EL (cell line): Measurements from ENCODE around the gene TLCD1.

Experiments used
- DNase-seq: peaks from one replicate; pipeline ENCODE4 v3.0.0-alpha.2; 2016

The TLCD1 gene, protein sequence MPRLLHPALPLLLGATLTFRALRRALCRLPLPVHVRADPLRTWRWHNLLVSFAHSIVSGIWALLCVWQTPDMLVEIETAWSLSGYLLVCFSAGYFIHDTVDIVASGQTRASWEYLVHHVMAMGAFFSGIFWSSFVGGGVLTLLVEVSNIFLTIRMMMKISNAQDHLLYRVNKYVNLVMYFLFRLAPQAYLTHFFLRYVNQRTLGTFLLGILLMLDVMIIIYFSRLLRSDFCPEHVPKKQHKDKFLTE

DNA sequence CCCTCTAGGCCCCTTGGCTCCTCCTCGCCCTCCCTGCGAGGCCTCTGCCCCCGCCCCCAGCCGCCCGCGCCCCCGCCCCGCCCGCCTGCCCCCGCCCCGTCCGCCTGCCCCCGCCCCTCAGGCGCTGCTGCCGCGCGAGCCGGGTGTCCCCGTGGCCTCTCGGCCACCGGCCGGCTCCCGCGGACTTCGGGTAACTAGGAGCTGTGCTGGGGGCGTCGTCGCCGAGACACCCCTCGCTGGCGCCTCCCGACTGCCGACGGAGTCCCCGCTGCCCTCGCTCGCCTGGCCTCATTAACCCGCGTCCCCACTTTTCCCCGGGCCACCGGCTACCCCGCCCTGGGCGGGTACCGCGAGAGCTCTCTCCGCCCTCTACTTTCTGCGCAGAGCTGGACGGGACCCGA is at the start of gene TLCD1:
Gene TLCD1 (minus strand): TSS at position 8 of the 401 bp plus-strand sequence. CDS start 136 bp downstream, outside the sequence.
- DNase-seq: peak; percentile 75

DNA sequence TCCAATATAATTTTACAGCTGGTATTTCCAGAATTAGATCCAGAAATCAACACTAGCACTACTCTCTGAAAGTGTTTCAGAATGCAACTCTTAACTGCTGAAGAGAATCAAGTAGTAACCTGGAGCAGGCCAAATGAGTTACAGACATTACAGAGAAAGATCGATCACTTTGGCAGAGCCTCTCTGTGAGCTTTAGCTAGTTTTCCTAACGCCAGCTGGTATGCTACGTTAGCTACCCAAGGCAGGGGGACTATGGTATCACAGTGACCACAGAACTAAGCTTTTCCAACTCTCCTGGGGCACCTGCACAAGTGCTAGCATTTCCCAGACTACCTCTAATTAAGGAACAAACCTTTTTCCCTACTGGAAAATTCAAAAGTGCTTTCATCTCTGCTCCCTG is 48.2 kb upstream of the TLCD1 start:
- DNase-seq: no peak

GRCh38 chr17:28773736-28774135 is 47.7 kb upstream of the TLCD1 start:
- no peak for DNase-seq

GRCh38 chr17:28765038-28765437 is 39.0 kb upstream of the TLCD1 start:
- DNase-seq: no peak

- peak; percentile 78 for DNase-seq
Observed at GRCh38 chr17:28763804-28764266, 37.8 kb upstream of the TLCD1 start.

DNA sequence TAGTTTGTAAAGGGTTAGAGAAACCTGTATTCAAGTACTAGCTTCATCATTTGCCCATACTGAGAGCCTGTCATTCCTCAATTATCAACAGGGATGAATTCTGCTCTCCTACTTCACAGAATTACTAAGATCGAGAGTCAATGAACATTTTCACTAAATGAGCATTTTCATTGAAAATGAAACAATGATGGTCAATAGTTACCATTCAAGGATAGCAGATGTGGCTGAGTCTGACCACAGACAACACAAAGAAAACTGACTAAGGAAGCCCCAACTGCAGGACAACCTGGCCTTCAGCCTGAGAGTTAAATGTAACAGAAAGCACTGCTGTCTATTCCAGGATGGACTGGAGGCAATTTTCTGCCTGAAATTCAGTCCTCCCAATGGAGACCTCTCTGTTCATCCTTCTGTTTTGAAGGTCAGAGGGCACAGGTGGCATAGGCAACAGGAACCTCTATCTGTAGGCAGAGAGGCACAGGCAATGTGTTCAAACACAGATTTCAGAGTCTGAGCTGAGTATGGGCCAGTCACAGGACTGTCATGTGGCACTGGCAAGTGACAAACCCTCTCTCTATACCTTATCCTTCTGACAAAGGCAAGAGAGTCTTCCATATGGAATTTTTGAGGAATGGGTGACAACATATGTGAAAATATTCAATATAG is 37.2 kb upstream of the TLCD1 start:
- no peak for DNase-seq

DNA sequence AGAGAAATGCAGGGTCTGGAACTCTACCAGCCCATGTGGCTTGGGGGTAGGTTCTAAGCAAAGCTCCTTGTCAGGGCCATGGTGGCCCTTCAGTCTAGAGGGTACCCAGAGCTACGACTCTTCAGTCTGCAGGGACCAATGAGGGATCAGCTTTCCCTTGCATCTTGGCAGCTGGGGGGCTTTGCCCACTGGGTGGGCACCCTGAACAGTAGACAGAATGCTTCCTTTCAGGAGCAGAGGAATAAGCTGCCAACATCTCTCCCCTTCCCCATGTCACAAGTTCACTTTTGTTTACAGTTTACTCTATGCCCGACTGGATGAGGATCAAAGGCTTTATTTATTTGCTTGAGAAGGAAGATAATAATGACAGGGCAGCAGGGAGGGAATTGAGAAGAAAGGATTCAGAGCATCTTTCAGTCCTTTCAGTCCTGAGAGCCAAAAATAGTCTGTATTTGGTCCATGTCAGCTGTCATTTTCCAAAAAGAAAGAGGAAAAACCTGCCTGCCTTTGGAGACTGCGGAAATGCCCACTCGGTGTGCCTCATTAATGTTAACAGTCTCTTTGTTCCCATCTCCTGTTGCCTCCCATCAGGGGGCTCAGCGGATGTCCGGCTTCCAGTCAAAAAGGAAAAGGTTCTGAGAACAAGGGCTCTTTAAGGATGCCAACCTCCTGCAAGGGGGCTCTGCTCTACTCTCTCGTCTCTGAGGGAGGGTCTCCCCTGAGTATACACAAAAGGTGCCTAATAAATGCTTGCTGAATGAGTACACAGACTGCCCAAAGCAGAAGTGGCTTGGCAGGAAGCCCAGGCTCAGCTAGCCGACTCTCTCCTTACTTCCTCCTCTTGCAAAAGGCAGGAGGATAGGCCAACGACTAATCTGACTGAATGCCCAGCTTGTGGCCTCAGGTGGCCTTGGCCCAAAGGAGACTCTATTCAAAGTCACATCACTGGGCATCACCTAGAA is 34.8 kb upstream of the TLCD1 start:
- DNase-seq: peak; percentile 48

DNA sequence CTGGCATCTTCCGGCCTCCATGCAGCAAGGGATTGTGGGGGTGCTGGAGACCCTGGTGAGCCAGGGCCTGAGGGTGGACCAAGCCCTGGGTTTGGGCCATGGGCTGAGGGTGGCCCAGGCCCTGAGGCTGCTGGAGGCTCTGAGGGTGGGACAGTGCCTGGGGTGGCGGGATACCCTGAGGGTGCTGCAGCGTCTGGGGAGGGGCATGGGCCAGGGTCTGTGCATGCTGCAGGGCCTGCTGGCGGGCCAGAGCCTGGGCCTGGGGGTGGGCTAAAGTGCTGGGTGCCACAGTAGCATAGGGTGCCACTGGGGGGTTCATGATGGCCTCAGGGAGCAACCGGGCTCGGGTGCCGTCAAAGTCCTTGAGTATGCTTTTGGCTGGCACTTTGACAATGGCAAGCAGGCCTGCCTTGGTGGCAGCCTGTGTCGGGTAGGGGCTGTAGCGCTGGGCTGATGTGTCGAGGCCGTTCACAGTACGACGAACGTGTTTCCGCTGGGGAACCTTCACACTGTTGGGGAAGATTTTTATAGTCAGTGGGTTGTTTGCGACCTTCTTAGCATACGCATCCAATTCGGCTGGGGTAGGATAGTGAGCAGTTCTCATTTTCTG is 33.3 kb upstream of the TLCD1 start:
- no peak for DNase-seq

GRCh38 chr17:28758411-28759121 is 32.5 kb upstream of the TLCD1 start:
- no peak for DNase-seq

DNA sequence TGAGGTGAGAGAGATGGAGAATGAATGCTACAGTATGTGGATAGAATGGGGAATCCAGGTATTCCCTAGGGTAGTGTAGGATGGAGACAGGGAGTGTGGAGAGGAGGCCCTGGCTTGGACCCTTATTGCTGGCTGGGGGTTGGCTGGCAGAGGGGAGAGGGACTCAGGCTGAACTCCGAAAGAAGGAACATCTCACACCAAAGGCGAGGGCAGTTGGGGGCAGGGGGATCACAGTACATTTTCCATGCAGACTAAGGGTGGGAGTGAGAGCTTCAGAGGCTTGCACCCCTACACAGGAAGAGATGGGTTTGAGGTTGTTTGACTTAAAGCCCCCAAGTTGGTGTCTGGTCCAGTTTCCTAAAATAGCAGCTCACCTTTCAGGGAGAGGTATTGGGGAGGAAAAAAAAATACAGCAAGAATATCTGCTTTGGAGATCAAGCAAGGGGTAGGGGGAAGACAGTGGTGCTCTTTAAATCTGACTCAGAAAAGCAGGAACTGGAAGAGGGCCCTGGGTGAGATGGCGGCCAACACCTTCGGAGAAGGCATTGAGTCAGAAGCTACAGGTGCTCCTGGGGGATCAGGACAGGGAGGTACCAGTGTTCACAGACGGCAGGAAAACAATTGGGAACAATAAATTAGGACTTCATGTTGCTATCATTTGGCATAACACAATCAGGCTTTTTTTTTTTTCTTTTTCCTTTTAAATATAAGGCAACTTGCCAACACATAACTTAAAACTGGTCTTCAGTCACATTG is 30.2 kb upstream of the TLCD1 start:
- no peak for DNase-seq

DNA sequence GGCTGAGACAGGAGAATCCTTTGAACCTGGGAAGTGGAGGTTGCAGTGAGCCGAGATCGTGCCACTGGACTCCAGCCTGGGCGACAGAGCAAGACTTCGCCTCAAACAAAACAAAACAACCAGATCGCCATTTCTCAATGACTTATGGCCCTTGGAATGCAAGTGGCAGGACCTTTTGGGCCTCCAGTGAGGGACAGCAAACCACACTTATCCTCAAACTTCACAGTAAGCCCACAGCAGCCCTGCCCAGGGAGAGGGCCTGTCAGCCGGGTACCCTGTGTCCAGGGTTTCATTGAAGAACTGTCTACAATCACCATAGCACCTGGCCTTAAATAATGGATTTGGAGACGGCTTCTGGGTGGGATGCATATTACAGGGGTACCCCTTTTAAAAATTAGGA is 29.5 kb upstream of the TLCD1 start:
- peak; percentile 69 for DNase-seq

- no peak for DNase-seq
Observed at GRCh38 chr17:28751600-28752366, 25.8 kb upstream of the TLCD1 start.

- peak; percentile 91 for DNase-seq
Observed at GRCh38 chr17:28750178-28751047, 24.4 kb upstream of the TLCD1 start.

DNA sequence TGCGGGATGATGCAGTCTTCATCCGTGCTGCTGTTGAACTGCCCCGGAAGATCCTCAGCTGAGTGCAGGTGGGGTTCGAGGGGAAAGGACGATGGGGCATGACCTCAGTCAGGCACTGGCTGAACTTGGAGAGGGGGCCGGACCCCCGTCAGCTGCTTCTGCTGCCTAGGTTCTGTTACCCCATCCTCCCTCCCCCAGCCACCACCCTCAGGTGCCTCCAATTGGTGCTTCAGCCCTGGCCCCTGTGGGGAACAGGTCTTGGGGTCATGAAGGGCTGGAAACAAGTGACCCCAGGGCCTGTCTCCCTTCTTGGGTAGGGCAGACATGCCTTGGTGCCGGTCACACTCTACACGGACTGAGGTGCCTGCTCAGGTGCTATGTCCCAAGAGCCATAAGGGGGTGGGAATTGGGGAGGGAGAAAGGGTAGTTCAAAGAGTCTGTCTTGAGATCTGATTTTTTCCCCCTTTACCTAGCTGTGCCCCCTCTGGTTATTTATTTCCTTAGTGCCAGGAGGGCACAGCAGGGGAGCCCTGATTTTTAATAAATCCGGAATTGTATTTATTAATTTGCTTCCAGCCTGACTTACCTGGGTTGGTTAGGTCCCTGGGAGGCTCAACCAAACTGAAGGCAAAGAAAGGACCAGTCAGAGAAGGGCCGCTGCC is 23.6 kb upstream of the TLCD1 start:
- no peak for DNase-seq

DNA sequence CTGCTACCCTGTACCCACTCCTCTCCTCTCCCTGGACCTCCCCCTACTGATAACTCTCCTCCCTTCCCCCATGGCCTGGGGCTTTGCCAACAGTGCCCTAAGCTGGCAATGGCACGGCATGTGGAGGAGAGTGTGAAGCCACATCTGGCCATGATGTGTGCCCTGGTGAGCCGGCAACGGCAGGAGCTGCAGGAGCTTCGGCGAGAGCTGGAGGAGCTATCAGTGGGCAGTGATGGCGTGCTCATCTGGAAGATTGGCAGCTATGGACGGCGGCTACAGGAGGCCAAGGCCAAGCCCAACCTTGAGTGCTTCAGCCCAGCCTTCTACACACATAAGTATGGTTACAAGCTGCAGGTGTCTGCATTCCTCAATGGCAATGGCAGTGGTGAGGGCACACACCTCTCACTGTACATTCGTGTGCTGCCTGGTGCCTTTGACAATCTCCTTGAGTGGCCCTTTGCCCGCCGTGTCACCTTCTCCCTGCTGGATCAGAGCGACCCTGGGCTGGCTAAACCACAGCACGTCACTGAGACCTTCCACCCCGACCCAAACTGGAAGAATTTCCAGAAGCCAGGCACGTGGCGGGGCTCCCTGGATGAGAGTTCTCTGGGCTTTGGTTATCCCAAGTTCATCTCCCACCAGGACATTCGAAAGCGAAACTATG is 23.0 kb upstream of the TLCD1 start:
- DNase-seq: no peak

DNA sequence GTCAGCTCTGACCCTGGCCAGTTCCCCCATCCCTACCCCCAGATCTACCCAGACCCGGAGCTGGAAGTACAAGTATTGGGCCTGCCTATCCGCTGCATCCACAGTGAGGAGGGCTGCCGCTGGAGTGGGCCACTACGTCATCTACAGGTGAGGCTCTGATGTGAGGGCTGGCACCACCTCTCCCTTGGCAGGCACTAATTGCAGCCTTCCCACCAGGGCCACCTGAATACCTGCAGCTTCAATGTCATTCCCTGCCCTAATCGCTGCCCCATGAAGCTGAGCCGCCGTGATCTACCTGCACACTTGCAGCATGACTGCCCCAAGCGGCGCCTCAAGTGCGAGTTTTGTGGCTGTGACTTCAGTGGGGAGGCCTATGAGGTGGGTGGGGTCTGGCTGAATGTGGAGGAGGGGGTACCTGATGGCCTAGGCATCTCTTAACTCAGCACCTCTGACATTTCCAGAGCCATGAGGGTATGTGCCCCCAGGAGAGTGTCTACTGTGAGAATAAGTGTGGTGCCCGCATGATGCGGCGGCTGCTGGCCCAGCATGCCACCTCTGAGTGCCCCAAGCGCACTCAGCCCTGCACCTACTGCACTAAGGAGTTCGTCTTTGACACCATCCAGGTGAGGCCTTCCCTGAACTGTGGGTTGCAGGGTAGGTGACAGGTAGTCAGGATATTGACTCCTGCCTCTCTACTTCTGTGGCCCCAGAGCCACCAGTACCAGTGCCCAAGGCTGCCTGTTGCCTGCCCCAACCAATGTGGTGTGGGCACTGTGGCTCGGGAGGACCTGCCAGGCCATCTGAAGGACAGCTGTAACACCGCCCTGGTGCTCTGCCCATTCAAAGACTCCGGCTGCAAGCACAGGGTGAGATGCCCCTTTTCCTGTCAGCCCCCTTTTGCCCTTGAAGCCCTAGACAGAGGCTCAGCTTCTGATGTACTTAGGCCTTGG is 22.0 kb upstream of the TLCD1 start:
- no peak for DNase-seq

- DNase-seq: no peak
Observed at GRCh38 chr17:28747051-28747691, 21.1 kb upstream of the TLCD1 start.
